Erythroblast (primary cell): Measurements from ENCODE around the gene ACER1.

ENCODE experiments used
- GATA1 ChIP-seq: IDR thresholded peaks from 2 replicates; pipeline ENCODE4 v1.6.1; 2011; ENCODE audit warnings: low read depth, mild to moderate bottlenecking, control low read depth, low read length, moderate library complexity
- POLR2A ChIP-seq: IDR thresholded peaks from 2 replicates; pipeline ENCODE4 v1.6.1; 2011; ENCODE audit warnings: mild to moderate bottlenecking, low read length

- TF ChIP-seq POLR2A: no peak
- no peak for TF ChIP-seq GATA1
These were observed 45.1 kb upstream of the ACER1 start for GRCh38 chr19:6378486-6378885.
